H9 (cell line): Measurements from ENCODE around the gene TMPRSS6. TPM values are rescaled to one million over a fixed set of nuclear protein-coding genes. Genes with fewer than 3 reads are reported as not detected.

Source experiments
- DNase-seq: peaks from one replicate; pipeline ENCODE4 v3.0.0-alpha.2; 2017
- H2AFZ ChIP-seq: one replicate; pipeline ENCODE4 v1.6.1; 2013; ENCODE audit warnings: mild to moderate bottlenecking, low read length, control low read depth, moderate library complexity
- H2AK5ac ChIP-seq: 2 replicates; pipeline ENCODE4 v1.6.1; 2013; ENCODE audit warnings: low read length, control low read depth, mixed read lengths; ENCODE audit not compliant: insufficient read length
- H2BK120ac ChIP-seq: one replicate; pipeline ENCODE4 v1.6.1; 2013; ENCODE audit warnings: low read depth, mild to moderate bottlenecking, low read length, control low read depth, inconsistent platforms; ENCODE audit not compliant: poor library complexity, severe bottlenecking
- H2BK12ac ChIP-seq: 2 replicates; pipeline ENCODE4 v1.6.1; 2013; ENCODE audit warnings: low read length, control low read depth, mixed read lengths, low read depth; ENCODE audit not compliant: insufficient read length
- H2BK15ac ChIP-seq: 2 replicates; pipeline ENCODE4 v1.6.1; 2013; ENCODE audit warnings: low read depth, low read length, control low read depth
- H2BK20ac ChIP-seq: one replicate; pipeline ENCODE4 v1.6.1; 2013; ENCODE audit warnings: low read depth, mild to moderate bottlenecking, low read length, control low read depth, inconsistent platforms; ENCODE audit not compliant: poor library complexity, severe bottlenecking
- H2BK5ac ChIP-seq: 2 replicates; pipeline ENCODE4 v1.6.1; 2013; ENCODE audit warnings: low read length, control low read depth, mixed read lengths; ENCODE audit not compliant: insufficient read length
- H3K14ac ChIP-seq: 2 replicates; pipeline ENCODE4 v1.6.1; 2013; ENCODE audit warnings: low read length, control low read depth; ENCODE audit not compliant: insufficient read depth
- H3K18ac ChIP-seq: 2 replicates; pipeline ENCODE4 v1.6.1; 2013; ENCODE audit warnings: low read depth, mild to moderate bottlenecking, mixed read lengths, low read length, control low read depth; ENCODE audit not compliant: insufficient read length
- H3K23ac ChIP-seq: 2 replicates; pipeline ENCODE4 v1.6.1; 2013; ENCODE audit warnings: low read length, control low read depth, mixed read lengths, low read depth; ENCODE audit not compliant: insufficient read length
- H3K23me2 ChIP-seq: 2 replicates; pipeline ENCODE4 v1.6.1; 2013; ENCODE audit warnings: low read depth, mild to moderate bottlenecking, mixed read lengths, low read length, control low read depth; ENCODE audit not compliant: insufficient read length, poor library complexity, severe bottlenecking
- H3K27ac ChIP-seq: 2 replicates; pipeline ENCODE4 v1.5.1; 2013; ENCODE audit warnings: low read length, control low read depth, mixed read lengths, low read depth; ENCODE audit not compliant: insufficient read length
- H3K27me3 ChIP-seq: 2 replicates; pipeline ENCODE4 v1.6.1; 2013; ENCODE audit warnings: low read length, control low read depth, inconsistent platforms; ENCODE audit not compliant: insufficient read depth
- H3K4ac ChIP-seq: 2 replicates; pipeline ENCODE4 v1.6.1; 2013; ENCODE audit warnings: low read depth, mild to moderate bottlenecking, control low read depth, inconsistent platforms, low read length, moderate library complexity
- H3K4me1 ChIP-seq: 2 replicates; pipeline ENCODE4 v1.6.1; 2013; ENCODE audit warnings: low read length, control low read depth, inconsistent platforms; ENCODE audit not compliant: insufficient read depth
- H3K4me2 ChIP-seq: 2 replicates; pipeline ENCODE4 v1.6.1; 2013; ENCODE audit warnings: low read length, control low read depth, mixed read lengths; ENCODE audit not compliant: insufficient read length, insufficient read depth
- H3K56ac ChIP-seq: 2 replicates; pipeline ENCODE4 v1.6.1; 2013; ENCODE audit warnings: low read depth, mild to moderate bottlenecking, mixed read lengths, low read length, control low read depth; ENCODE audit not compliant: insufficient read length
- H3K79me1 ChIP-seq: 2 replicates; pipeline ENCODE4 v1.6.1; 2013; ENCODE audit warnings: low read depth, mild to moderate bottlenecking, moderate library complexity, low read length, control low read depth, inconsistent platforms; ENCODE audit not compliant: insufficient read depth, poor library complexity, severe bottlenecking
- H3K79me2 ChIP-seq: 2 replicates; pipeline ENCODE4 v1.6.1; 2013; ENCODE audit warnings: low read length, control low read depth, inconsistent platforms; ENCODE audit not compliant: insufficient read depth
- H3K9ac ChIP-seq: 2 replicates; pipeline ENCODE4 v1.6.1; 2013; ENCODE audit warnings: low read length, control low read depth, mixed read lengths; ENCODE audit not compliant: insufficient read length; ENCODE audit errors: extremely low read depth
- H3K9me3 ChIP-seq: one replicate; pipeline ENCODE4 v1.6.1; 2013; ENCODE audit warnings: low read depth, low read length, inconsistent platforms; ENCODE audit not compliant: control insufficient read depth
- H3T11ph ChIP-seq: one replicate; pipeline ENCODE4 v1.6.1; 2013; ENCODE audit warnings: mild to moderate bottlenecking, low read length, control low read depth, inconsistent platforms
- H4K20me1 ChIP-seq: one replicate; pipeline ENCODE4 v1.6.1; 2013; ENCODE audit not compliant: control insufficient read depth, insufficient read length, insufficient read depth
- H4K5ac ChIP-seq: 2 replicates; pipeline ENCODE4 v1.6.1; 2013; ENCODE audit warnings: low read depth, mild to moderate bottlenecking, mixed read lengths, low read length, control low read depth; ENCODE audit not compliant: insufficient read length
- H4K8ac ChIP-seq: replicated peaks from 2 replicates; pipeline ENCODE4 v1.6.1; 2013; ENCODE audit warnings: low read length, control low read depth, mixed read lengths, low read depth; ENCODE audit not compliant: insufficient read length
- H4K91ac ChIP-seq: 2 replicates; pipeline ENCODE4 v1.6.1; 2013; ENCODE audit warnings: low read depth, mild to moderate bottlenecking, moderate library complexity, mixed read lengths, low read length, control low read depth; ENCODE audit not compliant: insufficient read length
- H3K27ac Mint-ChIP-seq, 3 experiments: 2 replicates in 2 of 3; 3 replicates in 1 of 3; pipeline ENCODE4 v1.8.0; 2020 to 2021; ENCODE audit warnings: mixed read lengths in 3 of 3, mild to moderate bottlenecking in 1 of 3, moderate library complexity in 1 of 3
- H3K27me3 Mint-ChIP-seq: 2 replicates; pipeline ENCODE4 v1.8.0; 2021; ENCODE audit warnings: low read depth, mild to moderate bottlenecking, moderate library complexity, mixed read lengths
- H3K36me3 Mint-ChIP-seq, 3 experiments: 2 replicates in 2 of 3; 3 replicates in 1 of 3; pipeline ENCODE4 v1.8.0; 2020 to 2021; ENCODE audit warnings: low read depth in 3 of 3, mixed read lengths in 3 of 3; ENCODE audit not compliant: insufficient read depth in 1 of 3
- H3K4me1 Mint-ChIP-seq, 2 experiments: 2 replicates each; pipeline ENCODE4 v1.8.0; 2020; ENCODE audit warnings: mixed read lengths in 2 of 2
- H3K4me3 Mint-ChIP-seq, 2 experiments: 2 replicates in 1 of 2; 3 replicates in 1 of 2; pipeline ENCODE4 v1.8.0; 2020 to 2021; ENCODE audit warnings: mild to moderate bottlenecking in 2 of 2, mixed read lengths in 2 of 2, moderate library complexity in 1 of 2
- H3K9me3 Mint-ChIP-seq, 2 experiments: 2 replicates in 1 of 2; 3 replicates in 1 of 2; pipeline ENCODE4 v1.8.0; 2020; ENCODE audit warnings: mild to moderate bottlenecking in 2 of 2, mixed read lengths in 2 of 2, moderate library complexity in 1 of 2
- WGBS: extraction: QIAGEN DNeasy Blood & Tissue Kit; methylation state at CpG from one replicate; pipeline ENCODE4 v1.1.7; 2013; ENCODE audit warnings: missing lambda C conversion rate, low lambda C conversion rate, mixed read lengths; ENCODE audit not compliant: insufficient read length; ENCODE audit errors: extremely low coverage; 5-methylcytosine and 5-hydroxymethylcytosine counted together
- total RNA-seq: library from RNA; stranded (reverse); gene quantifications from 2 replicates; pipeline ENCODE4 v1.2.1, GENCODE V29; 2021
- TF ChIP-seq, protein P1 (sequence below): fragments of 200-600 bp; sonication (generic); conservative IDR thresholded peaks from 3 replicates; pipeline ENCODE4 v1.8.0; 2021; ENCODE audit warnings: antibody characterized with exemption, mild to moderate bottlenecking

TMPRSS6 gene
- total RNA-seq, 1 experiment from 2014 or later: not detected

DNA sequence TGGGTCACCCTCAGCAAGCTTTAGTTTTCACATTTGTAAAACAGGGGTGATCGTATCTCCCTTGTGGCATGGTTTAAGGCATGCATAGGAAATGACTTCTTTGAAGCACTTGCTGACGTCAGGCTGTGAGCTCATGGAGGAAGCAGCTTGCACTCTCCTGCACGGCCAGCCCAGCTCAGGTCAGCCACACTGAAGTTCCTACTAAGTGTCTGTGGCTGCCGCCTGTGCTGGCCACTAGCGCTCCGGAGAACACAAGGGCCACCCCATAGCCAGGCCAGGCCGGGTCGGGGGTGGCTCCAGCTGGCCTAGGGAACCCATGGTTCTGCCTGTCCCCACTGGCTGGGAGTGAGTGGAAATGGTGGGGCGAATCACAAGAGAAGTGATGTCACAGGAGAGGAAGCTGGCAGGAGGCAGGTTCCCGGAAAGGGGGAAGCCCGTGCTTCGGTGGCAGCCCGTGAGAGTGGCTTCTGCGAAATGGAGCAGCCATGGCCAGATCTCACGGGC, 29.8 kb downstream of the TMPRSS6 start:
- Histone ChIP-seq H3K56ac (no peak overlapping the region), H3K79me2 (no peaks in the 10 kb centered on the region), H3K4me1 (no peaks in the 10 kb centered on the region; the same call in 1 of the 2 replicates), H3K9ac (no peak overlapping the region), H2BK5ac (no peak overlapping the region), H2AK5ac (no peak overlapping the region), H2BK20ac (no peak overlapping the region), H3K14ac (no peak overlapping the region), H3K4ac (no peak overlapping the region), H3K4me2 (no peak overlapping the region), H3K18ac (no peak overlapping the region), H3K23ac (no peak overlapping the region), H3K23me2 (no peaks in the 10 kb centered on the region), H2BK120ac (no peak overlapping the region), H3K27ac (no peak overlapping the region), H4K8ac (no peak overlapping the region), H3K27me3 (no peaks in the 10 kb centered on the region; the same call in 1 of the 2 replicates), H3K79me1 (no peaks in the 10 kb centered on the region), H3K9me3 (no peaks in the 10 kb centered on the region), H4K20me1 (no peaks in the 10 kb centered on the region), H3T11ph (no peak overlapping the region), H4K5ac (no peak overlapping the region), H2BK15ac (no peak overlapping the region), H2BK12ac (no peak overlapping the region), H2AFZ (no peak overlapping the region), H4K91ac (no peak overlapping the region)
- TF ChIP-seq, protein P1, sequence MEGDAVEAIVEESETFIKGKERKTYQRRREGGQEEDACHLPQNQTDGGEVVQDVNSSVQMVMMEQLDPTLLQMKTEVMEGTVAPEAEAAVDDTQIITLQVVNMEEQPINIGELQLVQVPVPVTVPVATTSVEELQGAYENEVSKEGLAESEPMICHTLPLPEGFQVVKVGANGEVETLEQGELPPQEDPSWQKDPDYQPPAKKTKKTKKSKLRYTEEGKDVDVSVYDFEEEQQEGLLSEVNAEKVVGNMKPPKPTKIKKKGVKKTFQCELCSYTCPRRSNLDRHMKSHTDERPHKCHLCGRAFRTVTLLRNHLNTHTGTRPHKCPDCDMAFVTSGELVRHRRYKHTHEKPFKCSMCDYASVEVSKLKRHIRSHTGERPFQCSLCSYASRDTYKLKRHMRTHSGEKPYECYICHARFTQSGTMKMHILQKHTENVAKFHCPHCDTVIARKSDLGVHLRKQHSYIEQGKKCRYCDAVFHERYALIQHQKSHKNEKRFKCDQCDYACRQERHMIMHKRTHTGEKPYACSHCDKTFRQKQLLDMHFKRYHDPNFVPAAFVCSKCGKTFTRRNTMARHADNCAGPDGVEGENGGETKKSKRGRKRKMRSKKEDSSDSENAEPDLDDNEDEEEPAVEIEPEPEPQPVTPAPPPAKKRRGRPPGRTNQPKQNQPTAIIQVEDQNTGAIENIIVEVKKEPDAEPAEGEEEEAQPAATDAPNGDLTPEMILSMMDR: no peak
- Mint-ChIP-seq H3K4me3 (no peak overlapping the region), H3K9me3 (no peaks in the 10 kb centered on the region), H3K4me1 (peaks cover 10% of the 10 kb centered on the region in 2 experiments; a peak in 3 of 4 replicates), H3K27ac (no peak overlapping the region; a peak in 1 of 7 replicates), H3K36me3 (no peaks in the 10 kb centered on the region), H3K27me3 (peaks cover 57% of the 10 kb centered on the region)
- no peak for DNase-seq
- no CpG with 5 or more reads among the region's 15 CpGs for WGBS
